Measurements from ENCODE around the gene UGT1A10. TPM values are rescaled to one million over a fixed set of nuclear protein-coding genes. Genes with fewer than 3 reads are reported as not detected.

The UGT1A10 gene
- total RNA-seq, 1 experiment from 2014 or later, result not detected

- no peak overlapping the region for H3K14ac ChIP-seq (ENCODE audit: insufficient read depth, low read length)
- no peak for TF ChIP-seq CTCF (conservative IDR thresholded peaks at IDR 0.05)
- no peak overlapping the region for H3K4ac ChIP-seq (ENCODE audit: low read depth, low read length)
- H2AFZ ChIP-seq (ENCODE audit: low read length), result no peak overlapping the region
- H4K5ac ChIP-seq (ENCODE audit: insufficient read length, low read depth, low read length), result no peak overlapping the region
- H3K18ac ChIP-seq (ENCODE audit: insufficient read length, low read depth, low read length), result no peak overlapping the region
- H4K91ac ChIP-seq (ENCODE audit: insufficient read length, low read depth, low read length), result no peak overlapping the region
- peaks cover 3% of the 10 kb centered on the region; the same call in 1 of the 2 replicates for H3K4me1 ChIP-seq (ENCODE audit: insufficient read depth, low read length)
- no peak overlapping the region for H3K23ac ChIP-seq (ENCODE audit: insufficient read length, low read depth, low read length)
- no peak overlapping the region for H2AK5ac ChIP-seq (ENCODE audit: insufficient read length, low read length)
- H3K9me3 ChIP-seq (ENCODE audit: control insufficient read depth, low read depth, low read length), result no peaks in the 10 kb centered on the region
- no peak overlapping the region for H3T11ph ChIP-seq (ENCODE audit: low read length)
- no peaks in the 10 kb centered on the region for H3K79me1 ChIP-seq (ENCODE audit: insufficient read depth, low read depth, low read length, poor library complexity, severe bottlenecking)
- H4K8ac ChIP-seq (replicated peaks; ENCODE audit: insufficient read length, low read depth, low read length), result no peak overlapping the region
- no peak overlapping the region for H3K4me3 Mint-ChIP-seq
- H2BK15ac ChIP-seq (ENCODE audit: low read depth, low read length), result no peak overlapping the region
- no peak overlapping the region for H2BK5ac ChIP-seq (ENCODE audit: insufficient read length, low read length)
- no peaks in the 10 kb centered on the region for H3K79me2 ChIP-seq (ENCODE audit: insufficient read depth, low read length)
- H3K4me2 ChIP-seq (ENCODE audit: insufficient read depth, insufficient read length, low read length), result no peak overlapping the region
- no peaks in the 10 kb centered on the region; the same call in 1 of the 2 replicates for H3K27me3 Mint-ChIP-seq (ENCODE audit: low read depth)
- no peaks in the 10 kb centered on the region; a peak in 2 of 5 replicates for H3K9me3 Mint-ChIP-seq
- no peak for DNase-seq
- H3K27ac Mint-ChIP-seq, result no peak overlapping the region
- H3K36me3 Mint-ChIP-seq (ENCODE audit: insufficient read depth in 1 of 3, low read depth in 3 of 3), result no peaks in the 10 kb centered on the region; a peak in 1 of 7 replicates
- no peaks in the 10 kb centered on the region for H4K20me1 ChIP-seq (ENCODE audit: control insufficient read depth, insufficient read depth, insufficient read length)
- H2BK20ac ChIP-seq (ENCODE audit: low read depth, low read length, poor library complexity, severe bottlenecking), result no peak overlapping the region
- no peaks in the 10 kb centered on the region for H3K23me2 ChIP-seq (ENCODE audit: insufficient read length, low read depth, low read length, poor library complexity, severe bottlenecking)
- H3K9ac ChIP-seq (ENCODE audit: extremely low read depth, insufficient read length, low read length), result no peak overlapping the region
- peaks cover 24 to 29% of the 10 kb centered on the region in 2 experiments for H3K4me1 Mint-ChIP-seq
- no peak overlapping the region for H3K56ac ChIP-seq (ENCODE audit: insufficient read length, low read depth, low read length)
- H3K27me3 ChIP-seq (ENCODE audit: insufficient read depth, low read length), result no peaks in the 10 kb centered on the region
- H2BK120ac ChIP-seq (ENCODE audit: low read depth, low read length, poor library complexity, severe bottlenecking), result no peak overlapping the region
- H2BK12ac ChIP-seq (ENCODE audit: insufficient read length, low read depth, low read length), result no peak overlapping the region
- no CpG with 5 or more reads among the region's 5 CpGs for WGBS (ENCODE audit: extremely low coverage, insufficient read length, low lambda C conversion rate)
- H3K27ac ChIP-seq (ENCODE audit: insufficient read length, low read depth, low read length), result no peak overlapping the region
Measured at GRCh38 chr2:233688341-233688740, 52.1 kb downstream of the UGT1A10 start.
